Esophagus squamous epithelium (tissue), 5 donors: ENCODE data around the gene KIAA1191. TPM values are rescaled to one million over a fixed set of nuclear protein-coding genes. Genes with fewer than 3 reads are reported as not detected.

Experiments used
- DNase-seq: peaks from one replicate; lab custom pipeline; 2025; lab: John Stamatoyannopoulos, UW
- H3K27ac ChIP-seq, 4 donors: fragments of 200-600 bp; sonication (generic); one replicate each; pipeline ENCODE4 v1.5.1; 2016 to 2019; ENCODE audit warnings: mild to moderate bottlenecking in 1 of 4
- H3K27me3 ChIP-seq, 4 donors: fragments of 200-600 bp; sonication (generic); 1 replicate in 3 of 4; 2 replicates in 1 of 4; pipeline versions ENCODE4 v1.5.1 to v1.6.0; 2017 to 2021; ENCODE audit warnings: antibody characterized with exemption in 1 of 4
- H3K36me3 ChIP-seq, 3 donors: fragments of 200-600 bp; sonication (generic); one replicate each; pipeline ENCODE4 v1.5.1; 2016 to 2019
- H3K4me1 ChIP-seq, 3 donors: fragments of 200-600 bp; sonication (generic); one replicate each; pipeline ENCODE4 v1.5.1; 2017 to 2019
- H3K4me3 ChIP-seq, 4 donors: fragments of 200-600 bp; sonication (generic); 1 replicate in 3 of 4; 2 replicates in 1 of 4; pipeline ENCODE4 v1.5.1; 2016 to 2019; ENCODE audit warnings: mild to moderate bottlenecking in 2 of 4, moderate library complexity in 1 of 4
- H3K9me3 ChIP-seq, 3 donors: fragments of 200-600 bp; sonication (generic); one replicate each; pipeline ENCODE4 v1.5.1; 2016 to 2019
- CTCF ChIP-seq, 6 experiments: fragments of 450-650 bp in 4 of 6; fragments of 200-600 bp in 2 of 6; sonication (generic) in 2 of 6; IDR thresholded peaks; one replicate each; pipeline ENCODE4 v1.5.1; 2016 to 2019; ENCODE audit warnings: antibody characterized with exemption in 6 of 6, mild to moderate bottlenecking in 4 of 6, moderate library complexity in 4 of 6
- POLR2A ChIP-seq, 4 donors: fragments of 450-650 bp; IDR thresholded peaks; one replicate each; pipeline ENCODE4 v1.6.1; 2017; ENCODE audit warnings: antibody characterized with exemption in 4 of 4, mild to moderate bottlenecking in 4 of 4, moderate library complexity in 3 of 4
- WGBS, 2 donors: methylation state at CpG; one replicate each; pipeline ENCODE4 v1.1.5; 2018; 5-methylcytosine and 5-hydroxymethylcytosine counted together
- intact Hi-C: fragments of 100-400 bp; cut with DNase I; formaldehyde crosslinking; loops from one replicate; pipeline ENCODE4 v1.15.0; 2022
- total RNA-seq, 4 donors: library from RNA; depleted of rRNA; stranded (reverse); fragments of >200 nt; gene quantifications; one replicate each; pipeline ENCODE4 v1.1.0, GENCODE V29; 2016
- donor health status: DM: yes; HTN: yes; CAD: no.

KIAA1191 gene
- total RNA-seq, 4 donors from 2014 or later = 57.0 to 99.9 (median 73.7) TPM

GRCh38 chr5:176365351-176366231 lies 4.0 kb upstream of the KIAA1191 start, which contains the start of gene ARL10:
ARL10 (plus strand) TSS chr5:176365487; CDS start chr5:176365564, 77 bp downstream.
- DNase-seq = no peak
- Histone ChIP-seq H3K4me3 (peak within 1 kb of the TSS; percentile 61 to 73 (median 70)), H3K9me3 (no peaks in the 10 kb centered on the region), H3K36me3 (peaks cover 0 to 33% (median 3%) of the 10 kb centered on the region in 3 donors), H3K27me3 (no peaks in the 10 kb centered on the region), H3K27ac (peak within 1 kb of the TSS; percentile 76 to 79 (median 78)), H3K4me1 (peaks cover 0 to 39% (median 11%) of the 10 kb centered on the region in 3 donors)
- intact Hi-C loops = no loop called here
- 1% methylated on average over 22 of the region's 108 CpGs; no CpG with 5 or more reads in 1 of the 2 donors for WGBS, 2 donors
- TF ChIP-seq CTCF (IDR thresholded peaks at IDR 0.05) (no peak), POLR2A (IDR thresholded peaks at IDR 0.05) (peak in 1 of 4 donors; percentile 4)

- no peak for TF ChIP-seq CTCF (IDR thresholded peaks at IDR 0.05)
- peak in 1 of 4 donors; percentile 28 for TF ChIP-seq POLR2A (IDR thresholded peaks at IDR 0.05)
- Histone ChIP-seq H3K27ac (peak overlapping the region; percentile 76 to 79 (median 78)), H3K27me3 (no peaks in the 10 kb centered on the region), H3K36me3 (peaks cover 0 to 26% (median 0%) of the 10 kb centered on the region in 3 donors), H3K9me3 (no peaks in the 10 kb centered on the region), H3K4me3 (peak overlapping the region; percentile 61 to 73 (median 70)), H3K4me1 (peaks cover 0 to 46% (median 19%) of the 10 kb centered on the region in 3 donors)
- no peak for DNase-seq
- 16 to 67% methylated on average over 7 to 18 of the region's 28 CpGs for WGBS, 2 donors
- intact Hi-C loops = no loop called here
Observed at GRCh38 chr5:176364765-176365350, 3.3 kb upstream of the KIAA1191 start.

- Histone ChIP-seq H3K4me3 (peak overlapping the region; percentile 83 to 94 (median 89)), H3K4me1 (peaks cover 0 to 55% (median 25%) of the 10 kb centered on the region in 3 donors), H3K9me3 (no peaks in the 10 kb centered on the region), H3K36me3 (peaks cover 0 to 26% (median 5%) of the 10 kb centered on the region in 3 donors), H3K27ac (peak overlapping the region; percentile 78 to 88 (median 82)), H3K27me3 (no peaks in the 10 kb centered on the region)
- DNase-seq = no peak
- intact Hi-C loops = no loop called here
- TF ChIP-seq POLR2A (IDR thresholded peaks at IDR 0.05) = no peak
- TF ChIP-seq CTCF (IDR thresholded peaks at IDR 0.05) = no peak
- 47 to 48% methylated on average over 8 of the region's 8 CpGs for WGBS, 2 donors
Observed at GRCh38 chr5:176362233-176362490, 598 bp upstream of the KIAA1191 start.

- peaks cover 0 to 56% (median 20%) of the 10 kb centered on the region in 3 donors for H3K4me1 ChIP-seq
- intact Hi-C loops = no loop called here
- no peaks in the 10 kb centered on the region for H3K27me3 ChIP-seq
- H3K4me3 ChIP-seq = peak overlapping the region; percentile 83 to 94 (median 89)
- no peaks in the 10 kb centered on the region for H3K9me3 ChIP-seq
- 2 to 7% methylated on average over 11 to 20 of the region's 27 CpGs for WGBS, 2 donors
- TF ChIP-seq POLR2A (IDR thresholded peaks at IDR 0.05) (no peak), CTCF (IDR thresholded peaks at IDR 0.05) (no peak)
- no peak for DNase-seq
- peak overlapping the region; percentile 78 to 88 (median 82) for H3K27ac ChIP-seq
- peaks cover 0 to 38% (median 15%) of the 10 kb centered on the region in 3 donors for H3K36me3 ChIP-seq
Observed at GRCh38 chr5:176360894-176361436, 599 bp downstream of the KIAA1191 start.
